ENCODE data around the gene ARHGEF17. TPM values are rescaled to one million over a fixed set of nuclear protein-coding genes. Genes with fewer than 3 reads are reported as not detected.

The ARHGEF17 gene
- total RNA-seq, 2 experiments from 2014 or later, result 0.19 TPM; not detected in 1

DNA sequence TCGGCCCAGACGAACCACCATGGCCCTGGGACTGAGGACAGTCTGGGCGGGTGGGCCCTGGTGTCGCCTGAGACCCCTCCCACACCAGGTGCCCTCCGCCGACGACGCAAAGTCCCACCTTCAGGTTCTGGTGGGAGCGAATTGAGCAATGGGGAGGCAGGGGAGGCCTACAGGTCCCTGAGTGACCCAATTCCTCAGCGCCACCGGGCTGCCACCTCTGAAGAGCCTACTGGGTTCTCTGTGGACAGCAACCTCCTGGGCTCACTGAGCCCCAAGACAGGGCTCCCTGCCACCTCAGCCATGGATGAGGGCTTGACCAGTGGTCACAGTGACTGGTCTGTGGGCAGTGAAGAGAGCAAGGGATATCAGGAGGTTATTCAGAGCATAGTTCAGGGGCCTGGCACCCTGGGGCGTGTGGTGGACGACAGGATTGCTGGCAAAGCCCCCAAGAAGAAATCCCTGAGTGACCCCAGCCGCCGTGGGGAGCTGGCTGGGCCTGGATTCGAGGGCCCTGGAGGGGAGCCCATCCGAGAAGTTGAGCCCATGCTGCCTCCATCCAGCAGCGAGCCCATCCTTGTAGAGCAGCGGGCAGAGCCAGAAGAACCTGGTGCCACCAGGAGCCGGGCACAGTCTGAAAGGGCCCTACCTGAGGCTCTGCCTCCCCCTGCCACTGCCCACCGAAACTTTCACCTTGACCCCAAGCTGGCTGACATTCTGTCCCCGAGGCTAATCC is 2.8 kb downstream of the ARHGEF17 start:
- no peaks in the 10 kb centered on the region for H3K9me3 Mint-ChIP-seq
- CTCF ChIA-PET, result interaction anchor here (0.6 to 6.4 kb wide), 2 partner anchors 25 to 40 kb away, joined by 3 to 73 read pairs; no protein-coding TSS in a partner anchor
- H3K27me3 Mint-ChIP-seq (ENCODE audit: low read depth), result peaks cover 7% of the 10 kb centered on the region
- H3K4me3 Mint-ChIP-seq, result no peak overlapping the region
- H3K4me1 Mint-ChIP-seq (ENCODE audit: low read depth), result peaks cover 6% of the 10 kb centered on the region
- no peak overlapping the region for H3K27ac Mint-ChIP-seq
- intact Hi-C loops (cut with micrococcal nuclease), result no loop called here
- H3K36me3 Mint-ChIP-seq (ENCODE audit: low read depth), result no peaks in the 10 kb centered on the region
- no peak for DNase-seq

DNA sequence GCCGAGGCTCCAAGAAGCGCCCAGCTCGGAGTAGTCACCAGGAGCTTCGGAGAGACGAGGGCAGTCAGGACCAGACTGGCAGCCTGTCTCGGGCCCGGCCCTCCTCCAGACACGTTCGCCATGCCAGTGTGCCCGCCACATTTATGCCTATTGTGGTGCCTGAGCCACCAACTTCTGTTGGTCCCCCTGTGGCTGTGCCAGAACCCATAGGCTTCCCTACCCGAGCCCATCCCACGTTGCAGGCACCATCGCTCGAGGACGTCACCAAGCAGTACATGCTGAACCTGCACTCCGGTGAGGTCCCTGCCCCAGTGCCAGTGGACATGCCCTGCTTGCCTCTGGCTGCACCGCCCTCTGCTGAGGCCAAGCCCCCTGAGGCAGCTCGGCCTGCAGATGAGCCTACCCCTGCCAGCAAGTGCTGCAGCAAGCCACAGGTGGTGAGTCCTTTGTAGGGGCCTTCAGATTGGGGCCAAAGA is 3.4 kb downstream of the ARHGEF17 start:
- no peak overlapping the region for H3K27ac Mint-ChIP-seq
- DNase-seq, result no peak
- CTCF ChIA-PET, result no interaction called here
- H3K4me1 Mint-ChIP-seq (ENCODE audit: low read depth), result peaks cover 6% of the 10 kb centered on the region
- no peaks in the 10 kb centered on the region for H3K36me3 Mint-ChIP-seq (ENCODE audit: low read depth)
- H3K4me3 Mint-ChIP-seq, result no peak overlapping the region
- intact Hi-C loops (cut with micrococcal nuclease), result no loop called here
- no peaks in the 10 kb centered on the region for H3K9me3 Mint-ChIP-seq
- peaks cover 7% of the 10 kb centered on the region for H3K27me3 Mint-ChIP-seq (ENCODE audit: low read depth)

DNA sequence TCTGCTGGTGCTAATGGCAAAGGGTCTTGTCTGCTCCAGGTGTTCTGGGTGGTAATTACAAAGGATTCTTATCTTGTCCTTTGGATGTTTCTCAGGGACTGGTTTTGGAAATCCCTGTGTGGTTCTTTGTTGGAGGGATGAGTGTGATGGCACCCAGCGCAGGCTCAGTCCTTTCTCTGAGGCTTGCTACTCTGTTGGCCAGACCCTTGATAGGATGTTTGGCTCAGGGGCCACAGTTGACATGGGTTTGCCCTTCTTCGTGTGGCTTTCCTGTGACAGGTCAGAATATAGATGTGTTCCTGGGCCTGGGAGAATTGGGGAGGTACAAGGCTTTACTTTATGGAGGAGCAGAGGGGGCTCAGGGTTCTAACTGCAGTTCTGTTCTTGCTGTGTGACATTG is 4.0 kb downstream of the ARHGEF17 start:
- DNase-seq, result no peak
- CTCF ChIA-PET, result interaction anchor here (1.6 kb wide), 1 partner anchor 17 kb away, joined by 6 read pairs; no protein-coding TSS in a partner anchor
- no peaks in the 10 kb centered on the region for H3K36me3 Mint-ChIP-seq (ENCODE audit: low read depth)
- intact Hi-C loops (cut with micrococcal nuclease), result no loop called here
- peaks cover 4% of the 10 kb centered on the region for H3K27me3 Mint-ChIP-seq (ENCODE audit: low read depth)
- H3K27ac Mint-ChIP-seq, result no peak overlapping the region
- H3K9me3 Mint-ChIP-seq, result no peaks in the 10 kb centered on the region
- no peak overlapping the region for H3K4me3 Mint-ChIP-seq
- H3K4me1 Mint-ChIP-seq (ENCODE audit: low read depth), result peaks cover 3% of the 10 kb centered on the region

DNA sequence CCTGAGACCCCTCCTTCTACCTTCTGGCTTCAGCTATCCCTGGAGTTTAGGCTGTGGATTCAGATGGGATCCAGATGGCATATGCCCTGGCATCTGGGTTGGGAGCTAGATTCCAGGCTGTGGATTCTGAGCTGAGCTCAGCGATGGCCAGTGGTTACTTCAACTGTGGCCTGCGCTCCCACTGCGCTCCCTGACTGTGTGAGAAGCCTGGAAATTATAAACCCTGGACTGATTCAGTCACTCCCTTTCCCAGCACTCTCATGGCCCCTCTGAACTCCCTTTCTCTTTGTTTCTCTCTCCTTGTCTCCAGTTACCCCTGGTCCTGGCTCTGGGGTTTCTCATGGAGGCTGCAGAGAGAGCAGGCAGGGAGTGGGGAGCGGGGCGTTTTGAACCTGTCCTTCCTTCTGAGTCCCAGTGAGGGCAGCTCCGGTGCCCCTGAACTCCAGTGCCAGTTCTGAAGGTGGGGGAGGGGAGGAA is 4.8 kb downstream of the ARHGEF17 start:
- Mint-ChIP-seq H3K27me3 (ENCODE audit: low read depth) (no peaks in the 10 kb centered on the region), H3K4me3 (no peak overlapping the region), H3K27ac (no peak overlapping the region), H3K9me3 (no peaks in the 10 kb centered on the region), H3K36me3 (ENCODE audit: low read depth) (no peaks in the 10 kb centered on the region), H3K4me1 (ENCODE audit: low read depth) (no peaks in the 10 kb centered on the region)
- DNase-seq, result no peak
- CTCF ChIA-PET, result interaction anchor here (0.9 to 1.6 kb wide), 2 partner anchors 10 to 18 kb away, joined by 3 to 6 read pairs; no protein-coding TSS in a partner anchor
- intact Hi-C loops (cut with micrococcal nuclease), result no loop called here

DNA sequence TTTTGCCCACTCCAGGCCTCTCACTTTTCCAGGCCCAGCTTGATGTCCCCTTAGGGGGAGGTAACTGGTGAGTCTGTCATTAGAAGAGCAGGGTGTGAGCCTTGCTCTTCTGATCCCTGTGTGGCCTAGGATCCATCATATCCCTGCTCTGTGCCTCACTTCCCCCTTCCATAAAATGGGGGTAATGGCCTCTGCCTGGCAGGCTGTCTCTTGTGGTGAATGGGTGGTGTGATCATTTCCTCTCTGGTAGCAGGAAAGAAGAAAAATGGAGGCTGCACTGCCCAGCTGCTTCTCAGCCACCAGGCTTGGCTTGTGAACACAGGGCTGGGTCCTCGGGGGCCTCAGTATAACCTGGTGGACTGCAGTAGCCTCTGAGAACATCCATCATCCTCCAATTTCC is 5.6 kb downstream of the ARHGEF17 start:
- no peaks in the 10 kb centered on the region for H3K27me3 Mint-ChIP-seq (ENCODE audit: low read depth)
- H3K4me3 Mint-ChIP-seq, result no peak overlapping the region
- no peaks in the 10 kb centered on the region for H3K36me3 Mint-ChIP-seq (ENCODE audit: low read depth)
- no peaks in the 10 kb centered on the region for H3K4me1 Mint-ChIP-seq (ENCODE audit: low read depth)
- DNase-seq, result no peak
- intact Hi-C loops (cut with micrococcal nuclease), result no loop called here
- CTCF ChIA-PET, result interaction anchor here (0.5 to 1.6 kb wide), 3 partner anchors 9 to 19 kb away, joined by 3 to 6 read pairs (median 4); no protein-coding TSS in a partner anchor
- no peaks in the 10 kb centered on the region for H3K9me3 Mint-ChIP-seq
- no peak overlapping the region for H3K27ac Mint-ChIP-seq

DNA sequence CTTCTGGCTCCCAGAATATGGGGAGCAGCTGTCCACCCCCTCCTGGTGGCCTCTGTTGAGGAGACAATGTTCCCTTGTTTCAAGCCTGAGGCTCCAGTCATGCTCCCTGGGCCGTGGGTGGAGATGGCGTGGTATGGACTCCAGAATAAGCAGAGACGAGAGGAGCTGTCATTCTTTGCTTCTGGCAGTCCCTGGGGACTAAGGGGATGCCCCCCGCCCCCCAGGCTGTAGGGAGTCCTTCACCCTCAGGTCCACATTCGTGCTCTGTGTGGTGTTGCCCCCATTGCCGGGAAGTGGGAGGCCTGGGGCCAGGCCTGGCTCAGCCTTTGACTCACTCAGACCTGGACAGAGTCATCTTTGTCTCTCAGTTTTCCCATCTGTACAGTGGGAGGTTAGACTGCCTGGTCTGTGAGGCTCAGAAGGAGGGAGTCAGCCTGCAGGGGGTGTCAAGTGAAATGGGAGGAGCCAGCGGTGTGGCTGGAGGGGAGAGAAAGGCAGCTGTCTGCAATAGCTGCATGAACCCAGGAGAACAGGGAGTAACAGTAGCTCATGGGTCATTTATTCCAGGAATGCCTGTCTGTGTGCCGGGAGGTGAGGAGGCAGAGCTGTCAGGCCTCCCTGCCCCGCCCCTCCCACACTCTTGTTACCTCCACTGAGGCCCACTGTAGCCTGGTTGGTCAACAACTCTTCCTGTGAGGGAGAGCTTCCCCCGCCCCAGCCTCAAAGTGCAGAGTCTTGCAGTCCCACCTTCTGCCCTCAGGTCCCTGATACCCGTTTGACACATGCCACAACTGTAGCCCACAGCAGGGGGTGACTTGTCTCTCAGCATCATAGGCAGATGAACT is 6.3 kb downstream of the ARHGEF17 start:
- CTCF ChIA-PET, result no interaction called here
- Mint-ChIP-seq H3K4me3 (no peak overlapping the region), H3K27me3 (ENCODE audit: low read depth) (no peaks in the 10 kb centered on the region), H3K4me1 (ENCODE audit: low read depth) (no peaks in the 10 kb centered on the region), H3K9me3 (no peaks in the 10 kb centered on the region), H3K36me3 (ENCODE audit: low read depth) (no peaks in the 10 kb centered on the region), H3K27ac (no peak overlapping the region)
- no peak for DNase-seq
- intact Hi-C loops (cut with micrococcal nuclease), result no loop called here

GRCh38 chr11:73315293-73316020 is 7.4 kb downstream of the ARHGEF17 start:
- Mint-ChIP-seq H3K36me3 (ENCODE audit: low read depth) (no peaks in the 10 kb centered on the region), H3K9me3 (no peaks in the 10 kb centered on the region), H3K27ac (no peak overlapping the region), H3K4me3 (no peak overlapping the region), H3K27me3 (ENCODE audit: low read depth) (no peaks in the 10 kb centered on the region), H3K4me1 (ENCODE audit: low read depth) (no peaks in the 10 kb centered on the region)
- no peak for DNase-seq
- CTCF ChIA-PET, result no interaction called here
- intact Hi-C loops (cut with micrococcal nuclease), result no loop called here

GRCh38 chr11:73316422-73316821 is 8.3 kb downstream of the ARHGEF17 start:
- Mint-ChIP-seq H3K9me3 (no peaks in the 10 kb centered on the region), H3K36me3 (ENCODE audit: low read depth) (no peaks in the 10 kb centered on the region), H3K27me3 (ENCODE audit: low read depth) (no peaks in the 10 kb centered on the region), H3K4me3 (no peak overlapping the region), H3K4me1 (ENCODE audit: low read depth) (peaks cover under 1% of the 10 kb centered on the region), H3K27ac (no peak overlapping the region)
- DNase-seq, result no peak
- intact Hi-C loops (cut with micrococcal nuclease), result no loop called here
- CTCF ChIA-PET, result no interaction called here

DNA sequence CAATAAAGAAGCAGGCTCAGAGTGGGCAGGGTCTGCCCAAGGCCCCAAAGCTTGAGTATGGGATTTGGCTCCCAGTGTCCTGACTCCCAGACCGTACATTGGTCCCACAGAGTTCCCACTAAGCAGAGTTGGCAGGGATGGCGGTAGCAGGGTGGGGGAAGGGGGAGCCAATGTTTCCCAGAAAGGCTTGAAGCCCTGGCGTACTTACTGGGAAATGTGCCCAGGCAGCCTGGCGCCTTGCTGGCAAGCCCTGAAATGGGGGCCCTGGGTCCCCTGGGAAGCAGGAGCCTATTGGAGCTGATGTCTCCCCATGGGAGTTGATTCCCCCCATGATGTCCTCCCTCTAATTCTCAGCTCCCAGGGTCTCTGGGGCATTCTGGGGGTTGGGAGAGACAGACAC is 9.3 kb downstream of the ARHGEF17 start:
- Mint-ChIP-seq H3K36me3 (ENCODE audit: low read depth) (no peaks in the 10 kb centered on the region), H3K27ac (no peak overlapping the region), H3K9me3 (no peaks in the 10 kb centered on the region), H3K27me3 (ENCODE audit: low read depth) (no peaks in the 10 kb centered on the region), H3K4me3 (no peak overlapping the region), H3K4me1 (ENCODE audit: low read depth) (peaks cover 5% of the 10 kb centered on the region)
- intact Hi-C loops (cut with micrococcal nuclease), result no loop called here
- CTCF ChIA-PET, result interaction anchor here (0.6 to 0.7 kb wide), 3 partner anchors 34 to 421 kb away, joined by 3 read pairs; no protein-coding TSS in a partner anchor
- no peak for DNase-seq

GRCh38 chr11:73317803-73318202 is 9.7 kb downstream of the ARHGEF17 start:
- H3K27me3 Mint-ChIP-seq (ENCODE audit: low read depth), result no peaks in the 10 kb centered on the region
- H3K4me3 Mint-ChIP-seq, result no peak overlapping the region

GRCh38 chr11:73318501-73319011 is 10.5 kb downstream of the ARHGEF17 start:
- Mint-ChIP-seq H3K27me3 (ENCODE audit: low read depth) (no peaks in the 10 kb centered on the region), H3K36me3 (ENCODE audit: low read depth) (no peaks in the 10 kb centered on the region), H3K4me1 (ENCODE audit: low read depth) (peaks cover 5% of the 10 kb centered on the region), H3K9me3 (no peaks in the 10 kb centered on the region), H3K4me3 (no peak overlapping the region), H3K27ac (no peak overlapping the region)
- DNase-seq, result no peak
- intact Hi-C loops (cut with micrococcal nuclease), result no loop called here
- CTCF ChIA-PET, result interaction anchor here (0.6 kb wide), 1 partner anchor 41 kb away, joined by 3 read pairs; no protein-coding TSS in a partner anchor

More at GRCh38 chr11:73317803-73318202, 9.7 kb downstream of the ARHGEF17 start:
- intact Hi-C loops (cut with micrococcal nuclease), result no loop called here
- Mint-ChIP-seq H3K9me3 (no peaks in the 10 kb centered on the region), H3K36me3 (ENCODE audit: low read depth) (no peaks in the 10 kb centered on the region), H3K27ac (no peak overlapping the region), H3K4me1 (ENCODE audit: low read depth) (peaks cover 5% of the 10 kb centered on the region)
- no peak for DNase-seq
- CTCF ChIA-PET, result interaction anchor here (0.6 to 0.7 kb wide), 4 partner anchors 33 to 421 kb away, joined by 3 read pairs; no protein-coding TSS in a partner anchor
